HEK293 (cell line): ENCODE data around the gene ZXDB.

Experiments used
- ZFP37 ChIP-seq: fragments of 450-650 bp; formaldehyde crosslinking; IDR thresholded peaks from 2 replicates; pipeline ENCODE4 v1.5.1; 2016; ENCODE audit warnings: missing biosample characterization, missing genetic modification characterization
- ZNF146 ChIP-seq: fragments of 450-650 bp; formaldehyde crosslinking; IDR thresholded peaks from 2 replicates; pipeline ENCODE4 v1.5.1; 2016; ENCODE audit warnings: missing biosample characterization, missing genetic modification characterization
- ZNF394 ChIP-seq: fragments of 450-650 bp; formaldehyde crosslinking; IDR thresholded peaks from 2 replicates; pipeline ENCODE4 v1.5.1; 2016; ENCODE audit warnings: missing biosample characterization, missing genetic modification characterization, mild to moderate bottlenecking, moderate library complexity, borderline replicate concordance
- ZNF654 ChIP-seq: fragments of 450-650 bp; formaldehyde crosslinking; IDR thresholded peaks from 2 replicates; pipeline ENCODE4 v1.5.1; 2016; ENCODE audit warnings: low read depth, missing biosample characterization, missing genetic modification characterization
- TF ChIP-seq, protein P1 (sequence below): fragments of 450-650 bp; formaldehyde crosslinking; IDR thresholded peaks from 2 replicates; pipeline ENCODE4 v1.5.1; 2016; ENCODE audit warnings: missing biosample characterization, missing genetic modification characterization
- TF ChIP-seq, protein P2 (sequence below): fragments of 450-650 bp; formaldehyde crosslinking; IDR thresholded peaks from 2 replicates; pipeline ENCODE4 v1.5.1; 2016; ENCODE audit warnings: missing biosample characterization, missing genetic modification characterization
- TF ChIP-seq, protein P3 (sequence below): fragments of 450-650 bp; formaldehyde crosslinking; IDR thresholded peaks from 2 replicates; pipeline ENCODE4 v1.5.1; 2016; ENCODE audit warnings: missing biosample characterization, missing genetic modification characterization, low read depth

GRCh38 chrX:57596516-57596915 is 4.7 kb downstream of the ZXDB start:
- TF ChIP-seq, protein P1, sequence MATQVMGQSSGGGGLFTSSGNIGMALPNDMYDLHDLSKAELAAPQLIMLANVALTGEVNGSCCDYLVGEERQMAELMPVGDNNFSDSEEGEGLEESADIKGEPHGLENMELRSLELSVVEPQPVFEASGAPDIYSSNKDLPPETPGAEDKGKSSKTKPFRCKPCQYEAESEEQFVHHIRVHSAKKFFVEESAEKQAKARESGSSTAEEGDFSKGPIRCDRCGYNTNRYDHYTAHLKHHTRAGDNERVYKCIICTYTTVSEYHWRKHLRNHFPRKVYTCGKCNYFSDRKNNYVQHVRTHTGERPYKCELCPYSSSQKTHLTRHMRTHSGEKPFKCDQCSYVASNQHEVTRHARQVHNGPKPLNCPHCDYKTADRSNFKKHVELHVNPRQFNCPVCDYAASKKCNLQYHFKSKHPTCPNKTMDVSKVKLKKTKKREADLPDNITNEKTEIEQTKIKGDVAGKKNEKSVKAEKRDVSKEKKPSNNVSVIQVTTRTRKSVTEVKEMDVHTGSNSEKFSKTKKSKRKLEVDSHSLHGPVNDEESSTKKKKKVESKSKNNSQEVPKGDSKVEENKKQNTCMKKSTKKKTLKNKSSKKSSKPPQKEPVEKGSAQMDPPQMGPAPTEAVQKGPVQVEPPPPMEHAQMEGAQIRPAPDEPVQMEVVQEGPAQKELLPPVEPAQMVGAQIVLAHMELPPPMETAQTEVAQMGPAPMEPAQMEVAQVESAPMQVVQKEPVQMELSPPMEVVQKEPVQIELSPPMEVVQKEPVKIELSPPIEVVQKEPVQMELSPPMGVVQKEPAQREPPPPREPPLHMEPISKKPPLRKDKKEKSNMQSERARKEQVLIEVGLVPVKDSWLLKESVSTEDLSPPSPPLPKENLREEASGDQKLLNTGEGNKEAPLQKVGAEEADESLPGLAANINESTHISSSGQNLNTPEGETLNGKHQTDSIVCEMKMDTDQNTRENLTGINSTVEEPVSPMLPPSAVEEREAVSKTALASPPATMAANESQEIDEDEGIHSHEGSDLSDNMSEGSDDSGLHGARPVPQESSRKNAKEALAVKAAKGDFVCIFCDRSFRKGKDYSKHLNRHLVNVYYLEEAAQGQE (tag by site-specific recombination), result no peak
- TF ChIP-seq, protein P2, sequence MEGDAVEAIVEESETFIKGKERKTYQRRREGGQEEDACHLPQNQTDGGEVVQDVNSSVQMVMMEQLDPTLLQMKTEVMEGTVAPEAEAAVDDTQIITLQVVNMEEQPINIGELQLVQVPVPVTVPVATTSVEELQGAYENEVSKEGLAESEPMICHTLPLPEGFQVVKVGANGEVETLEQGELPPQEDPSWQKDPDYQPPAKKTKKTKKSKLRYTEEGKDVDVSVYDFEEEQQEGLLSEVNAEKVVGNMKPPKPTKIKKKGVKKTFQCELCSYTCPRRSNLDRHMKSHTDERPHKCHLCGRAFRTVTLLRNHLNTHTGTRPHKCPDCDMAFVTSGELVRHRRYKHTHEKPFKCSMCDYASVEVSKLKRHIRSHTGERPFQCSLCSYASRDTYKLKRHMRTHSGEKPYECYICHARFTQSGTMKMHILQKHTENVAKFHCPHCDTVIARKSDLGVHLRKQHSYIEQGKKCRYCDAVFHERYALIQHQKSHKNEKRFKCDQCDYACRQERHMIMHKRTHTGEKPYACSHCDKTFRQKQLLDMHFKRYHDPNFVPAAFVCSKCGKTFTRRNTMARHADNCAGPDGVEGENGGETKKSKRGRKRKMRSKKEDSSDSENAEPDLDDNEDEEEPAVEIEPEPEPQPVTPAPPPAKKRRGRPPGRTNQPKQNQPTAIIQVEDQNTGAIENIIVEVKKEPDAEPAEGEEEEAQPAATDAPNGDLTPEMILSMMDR (tag by site-specific recombination), result no peak
- TF ChIP-seq ZFP37 (tag by site-specific recombination), result no peak
- TF ChIP-seq ZNF654 (tag by site-specific recombination), result no peak
- TF ChIP-seq ZNF394 (tag by site-specific recombination), result no peak
- TF ChIP-seq ZNF146, result no peak
- TF ChIP-seq, protein P3, sequence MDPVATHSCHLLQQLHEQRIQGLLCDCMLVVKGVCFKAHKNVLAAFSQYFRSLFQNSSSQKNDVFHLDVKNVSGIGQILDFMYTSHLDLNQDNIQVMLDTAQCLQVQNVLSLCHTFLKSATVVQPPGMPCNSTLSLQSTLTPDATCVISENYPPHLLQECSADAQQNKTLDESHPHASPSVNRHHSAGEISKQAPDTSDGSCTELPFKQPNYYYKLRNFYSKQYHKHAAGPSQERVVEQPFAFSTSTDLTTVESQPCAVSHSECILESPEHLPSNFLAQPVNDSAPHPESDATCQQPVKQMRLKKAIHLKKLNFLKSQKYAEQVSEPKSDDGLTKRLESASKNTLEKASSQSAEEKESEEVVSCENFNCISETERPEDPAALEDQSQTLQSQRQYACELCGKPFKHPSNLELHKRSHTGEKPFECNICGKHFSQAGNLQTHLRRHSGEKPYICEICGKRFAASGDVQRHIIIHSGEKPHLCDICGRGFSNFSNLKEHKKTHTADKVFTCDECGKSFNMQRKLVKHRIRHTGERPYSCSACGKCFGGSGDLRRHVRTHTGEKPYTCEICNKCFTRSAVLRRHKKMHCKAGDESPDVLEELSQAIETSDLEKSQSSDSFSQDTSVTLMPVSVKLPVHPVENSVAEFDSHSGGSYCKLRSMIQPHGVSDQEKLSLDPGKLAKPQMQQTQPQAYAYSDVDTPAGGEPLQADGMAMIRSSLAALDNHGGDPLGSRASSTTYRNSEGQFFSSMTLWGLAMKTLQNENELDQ (tag by site-specific recombination), result no peak
